Hepatocyte (in vitro differentiated cells): ENCODE measurements around the gene SLC26A4. TPM values are rescaled to one million over a fixed set of nuclear protein-coding genes. Genes with fewer than 3 reads are reported as not detected.

Source experiments
- DNase-seq: peaks from one replicate; pipeline ENCODE4 v3.0.0-alpha.2; 2016; ENCODE audit warnings: low spot score
- H2AFZ ChIP-seq: fragments of 200-600 bp; sonication (generic); 2 replicates; pipeline ENCODE4 v1.6.0; 2016; ENCODE audit warnings: antibody characterized with exemption, mild to moderate bottlenecking
- H3K27ac ChIP-seq: fragments of 200-600 bp; sonication (generic); 2 replicates; pipeline ENCODE4 v1.5.1; 2016; ENCODE audit warnings: mild to moderate bottlenecking
- H3K27me3 ChIP-seq: fragments of 200-600 bp; sonication (generic); 2 replicates; pipeline ENCODE4 v1.6.1; 2016
- H3K36me3 ChIP-seq: fragments of 200-600 bp; sonication (generic); replicated peaks from 2 replicates; pipeline ENCODE4 v1.5.1; 2016; ENCODE audit warnings: low read depth; ENCODE audit not compliant: insufficient read depth
- H3K4me1 ChIP-seq: fragments of 200-600 bp; sonication (generic); 2 replicates; pipeline ENCODE4 v1.5.1; 2016; ENCODE audit warnings: mild to moderate bottlenecking, moderate library complexity; ENCODE audit not compliant: insufficient read depth
- H3K4me2 ChIP-seq: fragments of 200-600 bp; sonication (generic); 2 replicates; pipeline ENCODE4 v1.6.0; 2016
- H3K4me3 ChIP-seq: fragments of 200-600 bp; sonication (generic); 2 replicates; pipeline ENCODE4 v1.5.1; 2016; ENCODE audit warnings: mild to moderate bottlenecking
- H3K79me2 ChIP-seq: fragments of 200-600 bp; sonication (generic); 2 replicates; pipeline ENCODE4 v1.6.0; 2017; ENCODE audit warnings: mild to moderate bottlenecking
- H3K9me2 ChIP-seq: fragments of 200-600 bp; sonication (generic); replicated peaks from 2 replicates; pipeline ENCODE4 v1.6.0; 2017; ENCODE audit warnings: mild to moderate bottlenecking; ENCODE audit not compliant: insufficient read depth
- H3K9me3 ChIP-seq: fragments of 200-600 bp; sonication (generic); 2 replicates; pipeline ENCODE4 v1.5.1; 2016; ENCODE audit warnings: low read depth, mild to moderate bottlenecking
- H4K20me1 ChIP-seq: fragments of 200-600 bp; sonication (generic); 2 replicates; pipeline ENCODE4 v1.6.0; 2016; ENCODE audit warnings: mild to moderate bottlenecking; ENCODE audit not compliant: insufficient read depth, poor library complexity, severe bottlenecking
- CTCF ChIP-seq: fragments of 200-600 bp; sonication (generic); IDR thresholded peaks from 2 replicates; pipeline ENCODE4 v1.5.1; 2016; ENCODE audit warnings: antibody characterized with exemption, mild to moderate bottlenecking; ENCODE audit not compliant: poor library complexity
- EZH2 ChIP-seq: fragments of 200-600 bp; sonication (generic); IDR thresholded peaks from 2 replicates; pipeline ENCODE4 v1.6.1; 2016; ENCODE audit warnings: antibody characterized with exemption, mild to moderate bottlenecking, borderline replicate concordance
- EZH2phosphoT487 ChIP-seq: fragments of 200-600 bp; sonication (generic); IDR thresholded peaks from one replicate; pipeline ENCODE4 v1.6.1; 2018; ENCODE audit warnings: antibody characterized with exemption, mild to moderate bottlenecking, low read depth, moderate library complexity; ENCODE audit not compliant: unreplicated experiment, severe bottlenecking
- WGBS: methylation state at CpG from one replicate; pipeline ENCODE4 v1.1.6; 2016; ENCODE audit warnings: low lambda C conversion rate; ENCODE audit errors: missing lambda C conversion rate; 5-methylcytosine and 5-hydroxymethylcytosine counted together
- polyA plus RNA-seq: library from polyadenylated mRNA; unstranded; fragments of >200 nt; fragmentation: Nextera tagmentation; extraction: Ambion mirVana; gene quantifications from 2 replicates; pipeline ENCODE4 v1.2.1, GENCODE V29; 2016
- total RNA-seq: library from RNA; depleted of rRNA; stranded (reverse); fragments of >200 nt; gene quantifications from 2 replicates; pipeline ENCODE4 v1.2.3, GENCODE V29; 2014

The SLC26A4 gene
- total and polyA plus RNA-seq, 2 experiments from 2014 or later, result 0.20 TPM; not detected in 1

- Histone ChIP-seq H3K4me3 (no peak overlapping the region), H3K27me3 (peaks cover 22% of the 10 kb centered on the region), H3K4me1 (no peaks in the 10 kb centered on the region), H3K9me3 (no peaks in the 10 kb centered on the region), H3K27ac (no peak overlapping the region), H3K79me2 (no peaks in the 10 kb centered on the region), H3K36me3 (no peaks in the 10 kb centered on the region), H3K9me2 (no peaks in the 10 kb centered on the region), H2AFZ (no peak overlapping the region), H3K4me2 (no peak overlapping the region), H4K20me1 (no peaks in the 10 kb centered on the region)
- TF ChIP-seq EZH2, result no peak
- TF ChIP-seq CTCF, result no peak
- no peak for TF ChIP-seq EZH2phosphoT487
- no peak for DNase-seq
- 94% methylated on average over 2 of the region's 2 CpGs for WGBS
Measured at GRCh38 chr7:107689553-107689952, 28.9 kb downstream of the SLC26A4 start.

DNA sequence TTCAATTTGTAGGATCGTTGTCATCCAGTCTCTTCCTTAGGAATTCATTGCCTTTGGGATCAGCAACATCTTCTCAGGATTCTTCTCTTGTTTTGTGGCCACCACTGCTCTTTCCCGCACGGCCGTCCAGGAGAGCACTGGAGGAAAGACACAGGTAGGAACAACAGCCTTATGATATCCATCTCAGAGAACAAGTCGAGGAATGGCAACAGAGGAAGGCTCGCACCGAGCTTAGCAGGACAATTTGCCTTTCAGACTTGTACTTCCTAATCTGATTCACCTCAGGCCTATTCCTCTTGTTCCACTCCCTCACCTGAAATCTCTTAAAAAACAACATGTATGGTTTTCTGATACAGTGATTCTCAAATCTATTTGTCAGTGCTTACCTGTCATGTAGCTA, 29.5 kb downstream of the SLC26A4 start:
- Histone ChIP-seq H3K4me2 (no peak overlapping the region), H3K9me2 (no peaks in the 10 kb centered on the region), H3K36me3 (no peaks in the 10 kb centered on the region), H3K4me1 (no peaks in the 10 kb centered on the region), H3K4me3 (no peak overlapping the region), H3K27me3 (peaks cover 22% of the 10 kb centered on the region), H2AFZ (no peak overlapping the region), H3K79me2 (no peaks in the 10 kb centered on the region), H4K20me1 (no peaks in the 10 kb centered on the region), H3K27ac (no peak overlapping the region), H3K9me3 (no peaks in the 10 kb centered on the region)
- WGBS, result 75% methylated on average over 7 of the region's 7 CpGs
- DNase-seq, result no peak
- TF ChIP-seq EZH2, result no peak
- TF ChIP-seq EZH2phosphoT487, result no peak

- Histone ChIP-seq H3K27ac (no peak overlapping the region), H3K4me2 (no peak overlapping the region), H3K27me3 (peaks cover 22% of the 10 kb centered on the region), H3K4me3 (no peak overlapping the region), H3K9me3 (no peaks in the 10 kb centered on the region), H2AFZ (no peak overlapping the region), H3K9me2 (no peaks in the 10 kb centered on the region), H3K4me1 (no peaks in the 10 kb centered on the region), H3K36me3 (no peaks in the 10 kb centered on the region), H3K79me2 (no peaks in the 10 kb centered on the region), H4K20me1 (no peaks in the 10 kb centered on the region)
- WGBS, result 32% methylated on average over 2 of the region's 2 CpGs
- no peak for TF ChIP-seq CTCF
- TF ChIP-seq EZH2, result no peak
- TF ChIP-seq EZH2phosphoT487, result no peak
- no peak for DNase-seq
Measured at GRCh38 chr7:107690611-107691010, 30.0 kb downstream of the SLC26A4 start.

GRCh38 chr7:107691716-107692115, 31.1 kb downstream of the SLC26A4 start:
- Histone ChIP-seq H3K36me3 (no peaks in the 10 kb centered on the region), H3K27ac (no peak overlapping the region), H3K4me3 (no peak overlapping the region), H2AFZ (no peak overlapping the region), H3K27me3 (peaks cover 22% of the 10 kb centered on the region), H3K79me2 (no peaks in the 10 kb centered on the region), H3K4me1 (no peaks in the 10 kb centered on the region), H3K9me3 (no peaks in the 10 kb centered on the region), H3K4me2 (no peak overlapping the region), H3K9me2 (no peaks in the 10 kb centered on the region), H4K20me1 (no peaks in the 10 kb centered on the region)
- TF ChIP-seq EZH2, result no peak
- DNase-seq, result no peak
- 82% methylated on average over 3 of the region's 3 CpGs for WGBS
